GM23338 (cell line): Measurements from ENCODE around the gene HPX.

ENCODE experiments used
- EZH2phosphoT487 ChIP-seq: fragments of 200-600 bp; sonication (generic); IDR thresholded peaks from one replicate; pipeline ENCODE4 v1.8.1; 2018; ENCODE audit warnings: antibody characterized with exemption; ENCODE audit not compliant: unreplicated experiment
- POLR2AphosphoS5 ChIP-seq: IDR thresholded peaks from 2 replicates; pipeline ENCODE4 v1.6.1; 2016; ENCODE audit warnings: antibody characterized with exemption, low read depth
- STAT1 ChIP-seq: IDR thresholded peaks from one replicate; pipeline ENCODE4 v1.6.1; 2016; ENCODE audit warnings: antibody characterized with exemption; ENCODE audit not compliant: unreplicated experiment
- TF ChIP-seq, protein P1 (sequence below), 2 experiments: fragments of 200-600 bp in 1 of 2; sonication (generic) in 1 of 2; conservative IDR thresholded peaks; 2 replicates each; pipeline versions ENCODE4 v1.5.1 to v1.6.1; 2016 to 2017; ENCODE audit warnings: antibody characterized with exemption in 2 of 2, low read depth in 2 of 2, mild to moderate bottlenecking in 2 of 2, moderate library complexity in 1 of 2

DNA sequence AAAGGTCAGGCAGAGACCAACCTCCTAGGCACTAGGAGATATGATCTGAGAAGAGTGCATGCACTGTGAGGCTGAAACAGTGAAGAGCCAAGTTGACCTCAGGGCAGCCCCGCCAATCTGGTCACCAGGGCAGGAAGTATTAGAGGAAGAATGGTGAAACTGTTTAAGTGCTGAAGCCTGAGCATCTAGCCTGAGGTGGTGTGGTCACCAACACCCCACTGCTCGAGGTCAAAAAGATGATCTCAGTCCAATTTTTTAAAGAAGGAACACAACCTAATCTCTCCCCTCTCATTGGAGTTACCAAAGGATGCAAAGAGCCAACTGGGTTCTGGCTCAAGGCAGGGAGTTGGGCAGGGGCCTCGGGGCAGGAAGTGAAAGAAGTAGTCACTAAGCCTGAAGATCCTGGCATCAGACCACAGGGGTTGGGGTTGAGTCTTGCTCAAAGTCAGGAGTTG is 25.9 kb downstream of the HPX start:
- TF ChIP-seq, protein P1, sequence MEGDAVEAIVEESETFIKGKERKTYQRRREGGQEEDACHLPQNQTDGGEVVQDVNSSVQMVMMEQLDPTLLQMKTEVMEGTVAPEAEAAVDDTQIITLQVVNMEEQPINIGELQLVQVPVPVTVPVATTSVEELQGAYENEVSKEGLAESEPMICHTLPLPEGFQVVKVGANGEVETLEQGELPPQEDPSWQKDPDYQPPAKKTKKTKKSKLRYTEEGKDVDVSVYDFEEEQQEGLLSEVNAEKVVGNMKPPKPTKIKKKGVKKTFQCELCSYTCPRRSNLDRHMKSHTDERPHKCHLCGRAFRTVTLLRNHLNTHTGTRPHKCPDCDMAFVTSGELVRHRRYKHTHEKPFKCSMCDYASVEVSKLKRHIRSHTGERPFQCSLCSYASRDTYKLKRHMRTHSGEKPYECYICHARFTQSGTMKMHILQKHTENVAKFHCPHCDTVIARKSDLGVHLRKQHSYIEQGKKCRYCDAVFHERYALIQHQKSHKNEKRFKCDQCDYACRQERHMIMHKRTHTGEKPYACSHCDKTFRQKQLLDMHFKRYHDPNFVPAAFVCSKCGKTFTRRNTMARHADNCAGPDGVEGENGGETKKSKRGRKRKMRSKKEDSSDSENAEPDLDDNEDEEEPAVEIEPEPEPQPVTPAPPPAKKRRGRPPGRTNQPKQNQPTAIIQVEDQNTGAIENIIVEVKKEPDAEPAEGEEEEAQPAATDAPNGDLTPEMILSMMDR (conservative IDR thresholded peaks at IDR 0.05; ENCODE audit: low read depth in 2 of 2) = no peak
- TF ChIP-seq STAT1 = no peak
- TF ChIP-seq POLR2AphosphoS5 = no peak
- no peak for TF ChIP-seq EZH2phosphoT487
